Measurements from ENCODE around the gene BLMH.

Gene BLMH

DNA sequence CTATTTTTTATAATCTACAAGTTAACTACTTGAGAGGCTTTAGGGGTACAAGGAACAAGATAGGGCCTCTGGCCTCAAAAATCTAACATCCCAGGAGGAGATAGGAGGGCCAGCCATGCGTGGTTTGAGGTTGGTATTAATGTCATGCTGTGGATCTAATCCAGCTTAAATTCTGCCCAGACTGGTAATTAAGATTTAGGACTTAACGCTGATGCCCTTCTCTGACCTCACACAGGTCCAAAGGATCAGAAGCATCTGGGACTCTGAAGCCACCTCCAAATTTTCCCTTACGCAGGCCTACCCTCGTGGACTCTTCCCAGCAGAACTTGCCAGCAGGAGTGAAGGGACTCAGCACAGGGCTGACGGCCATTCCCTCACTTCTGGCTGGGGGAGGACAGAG, 71.3 kb downstream of the BLMH start:
- H3K9me3 ChIP-seq (replicated peaks in 1 of 2; ENCODE audit: control insufficient read depth in 2 of 2, insufficient read depth in 1 of 2, low read depth in 1 of 2, low read length in 2 of 2): no peaks in the 10 kb centered on the region
- H3K27ac ChIP-seq (replicated peaks; ENCODE audit: low read length): no peak overlapping the region
- no peak overlapping the region for H2BK15ac ChIP-seq (ENCODE audit: low read length)
- H2BK12ac ChIP-seq (ENCODE audit: low read length): no peak overlapping the region
- H3K79me1 ChIP-seq (ENCODE audit: low read depth, low read length): no peaks in the 10 kb centered on the region
- H3K4ac ChIP-seq (ENCODE audit: low read length): no peak overlapping the region
- H3K27me3 ChIP-seq (ENCODE audit: control insufficient read depth in 3 of 3, insufficient read depth in 3 of 3, low read depth in 1 of 3, low read length in 3 of 3): peaks cover 0 to 13% (median 0%) of the 10 kb centered on the region in 3 experiments
- H4K91ac ChIP-seq (ENCODE audit: low read depth, low read length, poor library complexity): no peak overlapping the region
- WGBS, 2 donors (ENCODE audit: extremely low coverage in 2 of 2, insufficient read length in 2 of 2, insufficient replicate concordance in 1 of 2): no CpG with 5 or more reads among the region's 5 CpGs
- H3K4me3 ChIP-seq (ENCODE audit: low read length in 2 of 2): no peak overlapping the region
- no peak overlapping the region for H3K4me2 ChIP-seq (ENCODE audit: insufficient read depth, low read length, poor library complexity, severe bottlenecking)
- peaks cover 17 to 19% of the 10 kb centered on the region in 2 donors for H3K4me1 ChIP-seq (ENCODE audit: control insufficient read depth in 2 of 2, insufficient read depth in 1 of 2, low read depth in 1 of 2, low read length in 2 of 2)
- no peak overlapping the region for H4K8ac ChIP-seq (ENCODE audit: low read depth, low read length)
- H2BK5ac ChIP-seq (ENCODE audit: low read length): no peak overlapping the region
- H2AK5ac ChIP-seq (ENCODE audit: low read depth, low read length): no peak overlapping the region
- no peak overlapping the region for H3K9ac ChIP-seq (ENCODE audit: low read depth, low read length, poor library complexity)
- no peak overlapping the region for H3K23ac ChIP-seq (ENCODE audit: low read depth, low read length, poor library complexity)
- no peak overlapping the region for H2AFZ ChIP-seq (ENCODE audit: low read length)
- DNase-seq (ENCODE audit: low spot score): no peak
- no peaks in the 10 kb centered on the region for H3K36me3 ChIP-seq (replicated peaks in 1 of 2; ENCODE audit: control insufficient read depth in 2 of 2, insufficient read depth in 2 of 2, low read length in 2 of 2)
- no peak overlapping the region for H3K18ac ChIP-seq (ENCODE audit: low read length)
- no peak overlapping the region for H2BK120ac ChIP-seq (ENCODE audit: low read depth, low read length)
- no peak overlapping the region for H3K14ac ChIP-seq (ENCODE audit: low read length)

DNA sequence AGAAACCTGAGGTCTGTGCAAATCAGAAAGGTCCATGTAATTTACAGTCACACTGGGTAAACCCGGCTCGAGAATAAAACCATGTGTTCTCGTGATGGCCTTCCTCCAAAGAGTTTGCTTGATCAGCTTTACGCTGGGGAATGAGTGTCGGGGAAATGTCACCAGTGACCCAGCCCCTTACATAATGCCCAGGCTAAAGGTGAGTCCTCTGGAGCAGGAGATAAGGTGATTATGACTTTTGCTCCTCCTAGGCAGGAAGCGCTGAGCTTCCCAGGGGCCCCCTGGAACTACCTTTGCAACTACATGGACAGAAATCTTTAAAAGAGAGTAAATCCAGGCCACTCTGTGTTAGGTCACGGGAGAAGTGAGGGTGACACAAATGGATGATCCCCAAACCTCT, 71.9 kb downstream of the BLMH start:
- Histone ChIP-seq H2BK120ac (ENCODE audit: low read depth, low read length) (no peak overlapping the region), H4K91ac (ENCODE audit: low read depth, low read length, poor library complexity) (no peak overlapping the region), H2BK5ac (ENCODE audit: low read length) (no peak overlapping the region), H3K4ac (ENCODE audit: low read length) (no peak overlapping the region), H3K27me3 (ENCODE audit: control insufficient read depth in 3 of 3, insufficient read depth in 3 of 3, low read depth in 1 of 3, low read length in 3 of 3) (peaks cover 0 to 12% (median 0%) of the 10 kb centered on the region in 3 experiments), H4K8ac (ENCODE audit: low read depth, low read length) (no peak overlapping the region), H2BK12ac (ENCODE audit: low read length) (no peak overlapping the region), H2BK15ac (ENCODE audit: low read length) (no peak overlapping the region), H3K4me2 (ENCODE audit: insufficient read depth, low read length, poor library complexity, severe bottlenecking) (no peak overlapping the region), H2AK5ac (ENCODE audit: low read depth, low read length) (no peak overlapping the region), H3K9ac (ENCODE audit: low read depth, low read length, poor library complexity) (no peak overlapping the region), H3K27ac (replicated peaks; ENCODE audit: low read length) (no peak overlapping the region), H3K18ac (ENCODE audit: low read length) (no peak overlapping the region), H3K23ac (ENCODE audit: low read depth, low read length, poor library complexity) (no peak overlapping the region), H3K79me1 (ENCODE audit: low read depth, low read length) (no peaks in the 10 kb centered on the region), H3K9me3 (replicated peaks in 1 of 2; ENCODE audit: control insufficient read depth in 2 of 2, insufficient read depth in 1 of 2, low read depth in 1 of 2, low read length in 2 of 2) (no peaks in the 10 kb centered on the region), H3K4me3 (ENCODE audit: low read length in 2 of 2) (no peak overlapping the region), H3K14ac (ENCODE audit: low read length) (no peak overlapping the region), H3K36me3 (replicated peaks in 1 of 2; ENCODE audit: control insufficient read depth in 2 of 2, insufficient read depth in 2 of 2, low read length in 2 of 2) (no peaks in the 10 kb centered on the region), H2AFZ (ENCODE audit: low read length) (no peak overlapping the region), H3K4me1 (ENCODE audit: control insufficient read depth in 2 of 2, insufficient read depth in 1 of 2, low read depth in 1 of 2, low read length in 2 of 2) (peaks cover 17 to 19% of the 10 kb centered on the region in 2 donors)
- no peak for DNase-seq (ENCODE audit: low spot score)
- no CpG with 5 or more reads among the region's 7 CpGs for WGBS, 2 donors (ENCODE audit: extremely low coverage in 2 of 2, insufficient read length in 2 of 2, insufficient replicate concordance in 1 of 2)

- Histone ChIP-seq H3K14ac (ENCODE audit: low read length) (no peak overlapping the region), H3K23ac (ENCODE audit: low read depth, low read length, poor library complexity) (no peak overlapping the region), H3K27me3 (ENCODE audit: control insufficient read depth in 3 of 3, insufficient read depth in 3 of 3, low read depth in 1 of 3, low read length in 3 of 3) (peaks cover 0 to 12% (median 0%) of the 10 kb centered on the region in 3 experiments), H2BK15ac (ENCODE audit: low read length) (no peak overlapping the region), H3K18ac (ENCODE audit: low read length) (no peak overlapping the region), H4K8ac (ENCODE audit: low read depth, low read length) (no peak overlapping the region), H4K91ac (ENCODE audit: low read depth, low read length, poor library complexity) (no peak overlapping the region), H3K4ac (ENCODE audit: low read length) (no peak overlapping the region), H2BK12ac (ENCODE audit: low read length) (no peak overlapping the region), H3K4me3 (ENCODE audit: low read length in 2 of 2) (no peak overlapping the region), H3K36me3 (replicated peaks in 1 of 2; ENCODE audit: control insufficient read depth in 2 of 2, insufficient read depth in 2 of 2, low read length in 2 of 2) (no peaks in the 10 kb centered on the region), H3K27ac (replicated peaks; ENCODE audit: low read length) (no peak overlapping the region), H2AK5ac (ENCODE audit: low read depth, low read length) (no peak overlapping the region), H2BK5ac (ENCODE audit: low read length) (no peak overlapping the region), H3K79me1 (ENCODE audit: low read depth, low read length) (no peaks in the 10 kb centered on the region), H3K4me2 (ENCODE audit: insufficient read depth, low read length, poor library complexity, severe bottlenecking) (no peak overlapping the region), H3K9ac (ENCODE audit: low read depth, low read length, poor library complexity) (no peak overlapping the region), H3K9me3 (replicated peaks in 1 of 2; ENCODE audit: control insufficient read depth in 2 of 2, insufficient read depth in 1 of 2, low read depth in 1 of 2, low read length in 2 of 2) (no peaks in the 10 kb centered on the region), H3K4me1 (ENCODE audit: control insufficient read depth in 2 of 2, insufficient read depth in 1 of 2, low read depth in 1 of 2, low read length in 2 of 2) (peaks cover 17 to 19% of the 10 kb centered on the region in 2 donors), H2AFZ (ENCODE audit: low read length) (no peak overlapping the region), H2BK120ac (ENCODE audit: low read depth, low read length) (no peak overlapping the region)
- WGBS, 2 donors (ENCODE audit: extremely low coverage in 2 of 2, insufficient read length in 2 of 2, insufficient replicate concordance in 1 of 2): no CpG with 5 or more reads among the region's 4 CpGs
- no peak for DNase-seq (ENCODE audit: low spot score)
Measured at GRCh38 chr17:30219315-30219714, 72.4 kb downstream of the BLMH start.

GRCh38 chr17:30218799-30219198, 72.9 kb downstream of the BLMH start:
- Histone ChIP-seq H3K9me3 (replicated peaks in 1 of 2; ENCODE audit: control insufficient read depth in 2 of 2, insufficient read depth in 1 of 2, low read depth in 1 of 2, low read length in 2 of 2) (no peaks in the 10 kb centered on the region), H3K4ac (ENCODE audit: low read length) (no peak overlapping the region), H2BK5ac (ENCODE audit: low read length) (no peak overlapping the region), H2AK5ac (ENCODE audit: low read depth, low read length) (no peak overlapping the region), H3K36me3 (replicated peaks in 1 of 2; ENCODE audit: control insufficient read depth in 2 of 2, insufficient read depth in 2 of 2, low read length in 2 of 2) (no peaks in the 10 kb centered on the region), H3K27me3 (ENCODE audit: control insufficient read depth in 3 of 3, insufficient read depth in 3 of 3, low read depth in 1 of 3, low read length in 3 of 3) (peaks cover 0 to 12% (median 0%) of the 10 kb centered on the region in 3 experiments), H3K4me2 (ENCODE audit: insufficient read depth, low read length, poor library complexity, severe bottlenecking) (no peak overlapping the region), H2AFZ (ENCODE audit: low read length) (no peak overlapping the region), H2BK120ac (ENCODE audit: low read depth, low read length) (no peak overlapping the region), H4K91ac (ENCODE audit: low read depth, low read length, poor library complexity) (no peak overlapping the region), H4K8ac (ENCODE audit: low read depth, low read length) (no peak overlapping the region), H3K14ac (ENCODE audit: low read length) (no peak overlapping the region), H3K4me3 (ENCODE audit: low read length in 2 of 2) (no peak overlapping the region), H3K4me1 (ENCODE audit: control insufficient read depth in 2 of 2, insufficient read depth in 1 of 2, low read depth in 1 of 2, low read length in 2 of 2) (peaks cover 17 to 19% of the 10 kb centered on the region in 2 donors), H2BK12ac (ENCODE audit: low read length) (no peak overlapping the region), H3K23ac (ENCODE audit: low read depth, low read length, poor library complexity) (no peak overlapping the region), H3K18ac (ENCODE audit: low read length) (no peak overlapping the region), H3K9ac (ENCODE audit: low read depth, low read length, poor library complexity) (no peak overlapping the region), H2BK15ac (ENCODE audit: low read length) (no peak overlapping the region), H3K79me1 (ENCODE audit: low read depth, low read length) (no peaks in the 10 kb centered on the region), H3K27ac (replicated peaks; ENCODE audit: low read length) (no peak overlapping the region)
- WGBS, 2 donors (ENCODE audit: extremely low coverage in 2 of 2, insufficient read length in 2 of 2, insufficient replicate concordance in 1 of 2): no CpG with 5 or more reads among the region's 9 CpGs
- no peak for DNase-seq (ENCODE audit: low spot score)
